Measurements from ENCODE around the gene PRLR. TPM values are rescaled to one million over a fixed set of nuclear protein-coding genes. Genes with fewer than 3 reads are reported as not detected.
"Not testable (repeated sequence)": the region's sequence is repeated elsewhere in the genome, so short reads cannot be mapped to it uniquely, and the experiment has no call there.

PRLR gene
- total RNA-seq, 1 donor from 2014 or later, result 0.21 TPM

- Mint-ChIP-seq H3K4me1 (ENCODE audit: unreplicated experiment) (no peaks in the 10 kb centered on the region), H3K9me3 (ENCODE audit: unreplicated experiment) (no peaks in the 10 kb centered on the region), H3K36me3 (ENCODE audit: low read depth, unreplicated experiment) (no peaks in the 10 kb centered on the region), H3K4me3 (ENCODE audit: unreplicated experiment) (no peak overlapping the region), H3K27ac (ENCODE audit: unreplicated experiment) (no peak overlapping the region), H3K27me3 (ENCODE audit: unreplicated experiment) (peaks cover 3% of the 10 kb centered on the region)
- TF ChIP-seq, protein P1, sequence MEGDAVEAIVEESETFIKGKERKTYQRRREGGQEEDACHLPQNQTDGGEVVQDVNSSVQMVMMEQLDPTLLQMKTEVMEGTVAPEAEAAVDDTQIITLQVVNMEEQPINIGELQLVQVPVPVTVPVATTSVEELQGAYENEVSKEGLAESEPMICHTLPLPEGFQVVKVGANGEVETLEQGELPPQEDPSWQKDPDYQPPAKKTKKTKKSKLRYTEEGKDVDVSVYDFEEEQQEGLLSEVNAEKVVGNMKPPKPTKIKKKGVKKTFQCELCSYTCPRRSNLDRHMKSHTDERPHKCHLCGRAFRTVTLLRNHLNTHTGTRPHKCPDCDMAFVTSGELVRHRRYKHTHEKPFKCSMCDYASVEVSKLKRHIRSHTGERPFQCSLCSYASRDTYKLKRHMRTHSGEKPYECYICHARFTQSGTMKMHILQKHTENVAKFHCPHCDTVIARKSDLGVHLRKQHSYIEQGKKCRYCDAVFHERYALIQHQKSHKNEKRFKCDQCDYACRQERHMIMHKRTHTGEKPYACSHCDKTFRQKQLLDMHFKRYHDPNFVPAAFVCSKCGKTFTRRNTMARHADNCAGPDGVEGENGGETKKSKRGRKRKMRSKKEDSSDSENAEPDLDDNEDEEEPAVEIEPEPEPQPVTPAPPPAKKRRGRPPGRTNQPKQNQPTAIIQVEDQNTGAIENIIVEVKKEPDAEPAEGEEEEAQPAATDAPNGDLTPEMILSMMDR (IDR thresholded peaks at IDR 0.05; ENCODE audit: unreplicated experiment), result no peak
- no peak for DNase-seq (ENCODE audit: low spot score)
These were observed 191.4 kb downstream of the PRLR start for GRCh38 chr5:35038891-35039290.

GRCh38 chr5:35036536-35036935 lies 193.8 kb downstream of the PRLR start:
- no peak for DNase-seq (ENCODE audit: low spot score)
- Mint-ChIP-seq H3K36me3 (ENCODE audit: low read depth, unreplicated experiment) (no peaks in the 10 kb centered on the region), H3K4me1 (ENCODE audit: unreplicated experiment) (no peaks in the 10 kb centered on the region), H3K27ac (ENCODE audit: unreplicated experiment) (no peak overlapping the region), H3K27me3 (ENCODE audit: unreplicated experiment) (peaks cover 1% of the 10 kb centered on the region), H3K4me3 (ENCODE audit: unreplicated experiment) (no peak overlapping the region), H3K9me3 (ENCODE audit: unreplicated experiment) (no peaks in the 10 kb centered on the region)
- TF ChIP-seq, protein P1 (IDR thresholded peaks at IDR 0.05; ENCODE audit: unreplicated experiment), result no peak

DNA sequence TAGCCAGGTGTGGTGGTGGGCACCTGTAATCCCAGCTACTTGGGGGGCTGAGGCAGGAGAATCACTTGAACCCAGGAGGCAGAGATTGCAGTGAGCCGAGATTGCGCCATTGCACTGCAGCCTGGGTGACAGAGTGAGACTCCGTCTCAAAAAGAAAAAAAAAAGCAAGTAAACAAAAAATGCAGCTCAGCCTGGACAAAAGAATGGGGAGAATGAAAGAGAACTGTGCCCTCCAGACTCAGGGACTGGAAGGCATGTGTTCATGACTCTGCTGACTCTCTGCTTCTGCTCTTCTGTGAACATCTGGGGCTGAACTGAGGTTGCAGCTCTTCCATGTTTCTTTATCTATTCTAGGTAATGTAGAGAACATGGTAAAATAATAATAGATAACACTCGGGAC lies 194.4 kb downstream of the PRLR start:
- not testable (repeated sequence) for H3K9me3 Mint-ChIP-seq (ENCODE audit: unreplicated experiment); H3K27me3 Mint-ChIP-seq (ENCODE audit: unreplicated experiment); H3K4me3 Mint-ChIP-seq (ENCODE audit: unreplicated experiment); H3K27ac Mint-ChIP-seq (ENCODE audit: unreplicated experiment); H3K4me1 Mint-ChIP-seq (ENCODE audit: unreplicated experiment); H3K36me3 Mint-ChIP-seq (ENCODE audit: low read depth, unreplicated experiment); DNase-seq (ENCODE audit: low spot score)

GRCh38 chr5:35035271-35035670 lies 195.0 kb downstream of the PRLR start:
- H3K4me3 Mint-ChIP-seq (ENCODE audit: unreplicated experiment), result no peak overlapping the region
- H3K36me3 Mint-ChIP-seq (ENCODE audit: low read depth, unreplicated experiment), result no peaks in the 10 kb centered on the region
- no peak overlapping the region for H3K27ac Mint-ChIP-seq (ENCODE audit: unreplicated experiment)
- H3K4me1 Mint-ChIP-seq (ENCODE audit: unreplicated experiment), result no peaks in the 10 kb centered on the region
- TF ChIP-seq, protein P1 (IDR thresholded peaks at IDR 0.05; ENCODE audit: unreplicated experiment), result no peak
- no peaks in the 10 kb centered on the region for H3K9me3 Mint-ChIP-seq (ENCODE audit: unreplicated experiment)
- DNase-seq (ENCODE audit: low spot score), result no peak
- peaks cover 1% of the 10 kb centered on the region for H3K27me3 Mint-ChIP-seq (ENCODE audit: unreplicated experiment)

- H3K27ac Mint-ChIP-seq (ENCODE audit: unreplicated experiment), result no peak overlapping the region
- TF ChIP-seq, protein P1 (IDR thresholded peaks at IDR 0.05; ENCODE audit: unreplicated experiment), result no peak
- H3K27me3 Mint-ChIP-seq (ENCODE audit: unreplicated experiment), result no peaks in the 10 kb centered on the region
- H3K4me1 Mint-ChIP-seq (ENCODE audit: unreplicated experiment), result peaks cover 5% of the 10 kb centered on the region
- H3K9me3 Mint-ChIP-seq (ENCODE audit: unreplicated experiment), result no peaks in the 10 kb centered on the region
- no peak for DNase-seq (ENCODE audit: low spot score)
- no peak overlapping the region for H3K4me3 Mint-ChIP-seq (ENCODE audit: unreplicated experiment)
- H3K36me3 Mint-ChIP-seq (ENCODE audit: low read depth, unreplicated experiment), result no peaks in the 10 kb centered on the region
These were observed 197.9 kb downstream of the PRLR start for GRCh38 chr5:35032356-35032755.

- no peaks in the 10 kb centered on the region for H3K27me3 Mint-ChIP-seq (ENCODE audit: unreplicated experiment)
- no peak overlapping the region for H3K4me3 Mint-ChIP-seq (ENCODE audit: unreplicated experiment)
- no peak for DNase-seq (ENCODE audit: low spot score)
- H3K36me3 Mint-ChIP-seq (ENCODE audit: low read depth, unreplicated experiment), result no peaks in the 10 kb centered on the region
- no peaks in the 10 kb centered on the region for H3K9me3 Mint-ChIP-seq (ENCODE audit: unreplicated experiment)
- TF ChIP-seq, protein P1 (IDR thresholded peaks at IDR 0.05; ENCODE audit: unreplicated experiment), result no peak
- H3K4me1 Mint-ChIP-seq (ENCODE audit: unreplicated experiment), result peaks cover 5% of the 10 kb centered on the region
- H3K27ac Mint-ChIP-seq (ENCODE audit: unreplicated experiment), result no peak overlapping the region
These were observed 199.0 kb downstream of the PRLR start for GRCh38 chr5:35031276-35031675.
